WTC11 (cell line): Measurements from ENCODE around the gene SMAD7. TPM values are rescaled to one million over a fixed set of nuclear protein-coding genes. Genes with fewer than 3 reads are reported as not detected.

Experiments used
- ATAC-seq: fragments of 200-7000 bp; cut with Tn5 transposase; 2 replicates; pipeline ENCODE4 v1.10.0; 2021; ENCODE audit warnings: mild to moderate bottlenecking, moderate library complexity
- CTCF ChIA-PET: fragments of 300-600 bp; sonication (Branson Sonifier 250); formaldehyde crosslinking; loops from one replicate; lab custom pipeline; 2021; ENCODE audit warnings: antibody characterized with exemption; lab: Charles Lee
- POLR2A ChIA-PET: fragments of 350-600 bp; sonication (Branson Sonifier 250); formaldehyde crosslinking; loops from one replicate; lab custom pipeline; 2021; ENCODE audit warnings: antibody characterized with exemption; lab: Charles Lee
- DNase-seq: peaks from one replicate; pipeline ENCODE4 v3.0.0; 2021; ENCODE audit warnings: low spot score
- H3K27ac Mint-ChIP-seq: 2 replicates; pipeline ENCODE4 v1.8.0; 2021; ENCODE audit warnings: mixed read lengths
- H3K27me3 Mint-ChIP-seq: 2 replicates; pipeline ENCODE4 v1.8.0; 2021; ENCODE audit warnings: low read depth, mild to moderate bottlenecking, moderate library complexity, mixed read lengths
- H3K36me3 Mint-ChIP-seq: 2 replicates; pipeline ENCODE4 v1.8.0; 2021; ENCODE audit warnings: mixed read lengths
- H3K4me1 Mint-ChIP-seq: 2 replicates; pipeline ENCODE4 v1.8.0; 2022; ENCODE audit warnings: mixed read lengths
- H3K4me3 Mint-ChIP-seq: 2 replicates; pipeline ENCODE4 v1.8.0; 2021; ENCODE audit warnings: mild to moderate bottlenecking, moderate library complexity, mixed read lengths
- H3K9me3 Mint-ChIP-seq: 2 replicates; pipeline ENCODE4 v1.8.0; 2021; ENCODE audit warnings: mixed read lengths
- AR ChIP-seq: fragments of 250-450 bp; sonication (Bioruptor Pico); IDR thresholded peaks from 2 replicates; pipeline ENCODE4 v1.9.0; 2021; ENCODE audit warnings: mild to moderate bottlenecking
- ATF6 ChIP-seq: sonication (generic); formaldehyde crosslinking; IDR thresholded peaks from 2 replicates; pipeline ENCODE4 v1.8.1; 2023; ENCODE audit warnings: mild to moderate bottlenecking, missing genetic modification reagents
- CBFB ChIP-seq: sonication (generic); formaldehyde crosslinking; IDR thresholded peaks from 2 replicates; pipeline ENCODE4 v1.8.1; 2022; ENCODE audit warnings: mild to moderate bottlenecking, low read depth, missing genetic modification reagents
- CDX4 ChIP-seq: fragments of 250-450 bp; sonication (Bioruptor Pico); IDR thresholded peaks from 2 replicates; pipeline ENCODE4 v1.9.0; 2021; ENCODE audit warnings: moderate library complexity, mild to moderate bottlenecking, inconsistent platforms, borderline replicate concordance
- CREB1 ChIP-seq: sonication (generic); formaldehyde crosslinking; IDR thresholded peaks from 2 replicates; pipeline ENCODE4 v1.8.0; 2023; ENCODE audit warnings: mild to moderate bottlenecking, missing genetic modification reagents
- E2F1 ChIP-seq: sonication (generic); formaldehyde crosslinking; IDR thresholded peaks from 2 replicates; pipeline ENCODE4 v1.8.0; 2022; ENCODE audit warnings: mild to moderate bottlenecking, missing genetic modification reagents
- ESRRA ChIP-seq: sonication (generic); formaldehyde crosslinking; IDR thresholded peaks from 2 replicates; pipeline ENCODE4 v1.8.1; 2022; ENCODE audit warnings: mild to moderate bottlenecking, missing genetic modification reagents, borderline replicate concordance
- FOXJ3 ChIP-seq: sonication (generic); formaldehyde crosslinking; IDR thresholded peaks from 2 replicates; pipeline ENCODE4 v1.9.0; 2021; ENCODE audit warnings: missing genetic modification reagents, mild to moderate bottlenecking, borderline replicate concordance
- GRHL2 ChIP-seq: fragments of 250-450 bp; sonication (Bioruptor Pico); IDR thresholded peaks from 2 replicates; pipeline ENCODE4 v1.8.0; 2022; ENCODE audit warnings: mild to moderate bottlenecking, moderate library complexity; ENCODE audit not compliant: insufficient replicate concordance, severe bottlenecking
- GTF2I ChIP-seq: fragments of 250-450 bp; sonication (Bioruptor Pico); conservative IDR thresholded peaks from 2 replicates; pipeline ENCODE4 v1.4.0; 2021; ENCODE audit warnings: mild to moderate bottlenecking
- HMGA2 ChIP-seq: fragments of 250-450 bp; sonication (Bioruptor Pico); IDR thresholded peaks from 2 replicates; pipeline ENCODE4 v1.4.0; 2021; ENCODE audit warnings: mild to moderate bottlenecking, moderate library complexity
- HMGXB4 ChIP-seq: sonication (generic); formaldehyde crosslinking; IDR thresholded peaks from 2 replicates; pipeline ENCODE4 v1.8.1; 2023; ENCODE audit warnings: mild to moderate bottlenecking, moderate library complexity, missing genetic modification reagents
- MXD4 ChIP-seq: fragments of 250-450 bp; sonication (Bioruptor Pico); IDR thresholded peaks from 2 replicates; pipeline ENCODE4 v1.8.0; 2021; ENCODE audit warnings: mild to moderate bottlenecking, moderate library complexity, borderline replicate concordance
- MYBL2 ChIP-seq: sonication (generic); formaldehyde crosslinking; IDR thresholded peaks from 2 replicates; pipeline ENCODE4 v1.8.1; 2023; ENCODE audit warnings: mild to moderate bottlenecking, moderate library complexity, missing genetic modification reagents
- NFATC4 ChIP-seq: fragments of 250-450 bp; sonication (Bioruptor Pico); IDR thresholded peaks from 2 replicates; pipeline ENCODE4 v1.9.0; 2021; ENCODE audit warnings: mild to moderate bottlenecking
- NR2C2 ChIP-seq: sonication (generic); formaldehyde crosslinking; IDR thresholded peaks from 2 replicates; pipeline ENCODE4 v1.8.0; 2022; ENCODE audit warnings: mild to moderate bottlenecking, missing genetic modification reagents
- NR3C1 ChIP-seq: sonication (generic); formaldehyde crosslinking; conservative IDR thresholded peaks from 2 replicates; pipeline ENCODE4 v1.8.1; 2023; ENCODE audit warnings: low read depth, mild to moderate bottlenecking, missing genetic modification reagents
- OVOL2 ChIP-seq: fragments of 250-450 bp; sonication (Bioruptor Pico); IDR thresholded peaks from 2 replicates; pipeline ENCODE4 v1.9.0; 2021; ENCODE audit warnings: mild to moderate bottlenecking, borderline replicate concordance
- SMAD4 ChIP-seq: sonication (generic); formaldehyde crosslinking; IDR thresholded peaks from 2 replicates; pipeline ENCODE4 v1.8.0; 2022; ENCODE audit warnings: mild to moderate bottlenecking, missing genetic modification reagents
- SOX15 ChIP-seq: fragments of 250-450 bp; sonication (Bioruptor Pico); IDR thresholded peaks from 2 replicates; pipeline ENCODE4 v1.9.0; 2021; ENCODE audit warnings: mild to moderate bottlenecking
- STAT6 ChIP-seq: sonication (generic); formaldehyde crosslinking; conservative IDR thresholded peaks from 2 replicates; pipeline ENCODE4 v1.8.1; 2023; ENCODE audit warnings: mild to moderate bottlenecking, low read depth, missing genetic modification reagents, moderate library complexity
- TEAD1 ChIP-seq: sonication (generic); formaldehyde crosslinking; IDR thresholded peaks from 2 replicates; pipeline ENCODE4 v1.8.0; 2022; ENCODE audit warnings: mild to moderate bottlenecking, missing genetic modification reagents
- ZNF121 ChIP-seq: sonication (generic); formaldehyde crosslinking; IDR thresholded peaks from 2 replicates; pipeline ENCODE4 v1.8.0; 2023; ENCODE audit warnings: missing genetic modification reagents
- ZNF232 ChIP-seq: sonication (generic); formaldehyde crosslinking; IDR thresholded peaks from 2 replicates; pipeline ENCODE4 v1.8.0; 2022; ENCODE audit warnings: mild to moderate bottlenecking, missing genetic modification reagents
- ZNF263 ChIP-seq: sonication (generic); formaldehyde crosslinking; IDR thresholded peaks from 2 replicates; pipeline ENCODE4 v1.8.1; 2022; ENCODE audit warnings: low read depth, mild to moderate bottlenecking, moderate library complexity, missing genetic modification reagents
- ZNF396 ChIP-seq: fragments of 250-450 bp; sonication (Bioruptor Pico); IDR thresholded peaks from 2 replicates; pipeline ENCODE4 v1.8.0; 2021; ENCODE audit warnings: mild to moderate bottlenecking, moderate library complexity, borderline replicate concordance
- ZNF416 ChIP-seq: fragments of 250-450 bp; sonication (Bioruptor Pico); IDR thresholded peaks from 2 replicates; pipeline ENCODE4 v1.9.0; 2021; ENCODE audit warnings: mild to moderate bottlenecking, inconsistent platforms
- total RNA-seq: library from RNA; stranded (reverse); gene quantifications from 3 replicates; pipeline ENCODE4 v1.2.3, GENCODE V29; 2021

Gene SMAD7
- total RNA-seq, 1 experiment from 2014 or later, result 44.7 TPM

- peaks cover 24% of the 10 kb centered on the region for H3K9me3 Mint-ChIP-seq
- no peak overlapping the region for H3K27ac Mint-ChIP-seq
- CTCF ChIA-PET, result no interaction called here
- ATAC-seq (no peak), DNase-seq (no peak)
- H3K36me3 Mint-ChIP-seq, result peaks cover 10% of the 10 kb centered on the region
- TF ChIP-seq SMAD4 (CRISPR knock-in tag) (no peak), ATF6 (no peak), E2F1 (CRISPR knock-in tag) (no peak), CREB1 (CRISPR knock-in tag) (no peak), HMGA2 (CRISPR knock-in tag) (no peak), ZNF416 (CRISPR knock-in tag) (no peak), ZNF121 (CRISPR knock-in tag) (no peak), FOXJ3 (CRISPR knock-in tag) (no peak), ZNF232 (CRISPR knock-in tag) (no peak)
- no peaks in the 10 kb centered on the region for H3K4me1 Mint-ChIP-seq
- no peak overlapping the region for H3K4me3 Mint-ChIP-seq
- no peaks in the 10 kb centered on the region; the same call in 1 of the 2 replicates for H3K27me3 Mint-ChIP-seq
- POLR2A ChIA-PET, result no interaction called here
These were observed 45.8 kb downstream of the SMAD7 start for GRCh38 chr18:48904847-48905394.

GRCh38 chr18:48904091-48904490 is 46.7 kb downstream of the SMAD7 start:
- DNase-seq (no peak), ATAC-seq (no peak)
- H3K27ac Mint-ChIP-seq, result no peak overlapping the region
- peaks cover 31% of the 10 kb centered on the region for H3K9me3 Mint-ChIP-seq
- H3K4me3 Mint-ChIP-seq, result no peak overlapping the region
- H3K4me1 Mint-ChIP-seq, result no peaks in the 10 kb centered on the region
- peaks cover 10% of the 10 kb centered on the region for H3K36me3 Mint-ChIP-seq
- no peaks in the 10 kb centered on the region; the same call in 1 of the 2 replicates for H3K27me3 Mint-ChIP-seq
- ChIA-PET POLR2A (no interaction called here), CTCF (no interaction called here)
- TF ChIP-seq STAT6 (no peak), NR2C2 (CRISPR knock-in tag) (no peak), GRHL2 (CRISPR knock-in tag) (no peak), GTF2I (CRISPR knock-in tag) (no peak), NR3C1 (CRISPR knock-in tag) (no peak), TEAD1 (CRISPR knock-in tag) (no peak), MXD4 (no peak), ZNF263 (no peak), HMGXB4 (CRISPR knock-in tag) (no peak), CBFB (CRISPR knock-in tag) (no peak), CDX4 (CRISPR knock-in tag) (no peak), ZNF396 (CRISPR knock-in tag) (no peak), ESRRA (CRISPR knock-in tag) (no peak), NFATC4 (CRISPR knock-in tag) (no peak), MYBL2 (no peak), SOX15 (CRISPR knock-in tag) (no peak), ZNF232 (CRISPR knock-in tag) (no peak), OVOL2 (CRISPR knock-in tag) (no peak), AR (CRISPR knock-in tag) (no peak)
